PC-9 (cell line): Measurements from ENCODE around the gene ZNF888.
"Not testable (repeated sequence)": the region's sequence is repeated elsewhere in the genome, so short reads cannot be mapped to it uniquely, and the experiment has no call there.

Experiments
- EZH2 ChIP-seq: fragments of 200-600 bp; sonication (generic); IDR thresholded peaks from 2 replicates; pipeline ENCODE4 v1.8.0; 2017; ENCODE audit warnings: antibody characterized with exemption, low read depth
- TF ChIP-seq, protein P1 (sequence below): fragments of 200-600 bp; sonication (generic); conservative IDR thresholded peaks from 2 replicates; pipeline ENCODE4 v1.6.1; 2017; ENCODE audit warnings: mixed run types, antibody characterized with exemption, mild to moderate bottlenecking, moderate library complexity

DNA sequence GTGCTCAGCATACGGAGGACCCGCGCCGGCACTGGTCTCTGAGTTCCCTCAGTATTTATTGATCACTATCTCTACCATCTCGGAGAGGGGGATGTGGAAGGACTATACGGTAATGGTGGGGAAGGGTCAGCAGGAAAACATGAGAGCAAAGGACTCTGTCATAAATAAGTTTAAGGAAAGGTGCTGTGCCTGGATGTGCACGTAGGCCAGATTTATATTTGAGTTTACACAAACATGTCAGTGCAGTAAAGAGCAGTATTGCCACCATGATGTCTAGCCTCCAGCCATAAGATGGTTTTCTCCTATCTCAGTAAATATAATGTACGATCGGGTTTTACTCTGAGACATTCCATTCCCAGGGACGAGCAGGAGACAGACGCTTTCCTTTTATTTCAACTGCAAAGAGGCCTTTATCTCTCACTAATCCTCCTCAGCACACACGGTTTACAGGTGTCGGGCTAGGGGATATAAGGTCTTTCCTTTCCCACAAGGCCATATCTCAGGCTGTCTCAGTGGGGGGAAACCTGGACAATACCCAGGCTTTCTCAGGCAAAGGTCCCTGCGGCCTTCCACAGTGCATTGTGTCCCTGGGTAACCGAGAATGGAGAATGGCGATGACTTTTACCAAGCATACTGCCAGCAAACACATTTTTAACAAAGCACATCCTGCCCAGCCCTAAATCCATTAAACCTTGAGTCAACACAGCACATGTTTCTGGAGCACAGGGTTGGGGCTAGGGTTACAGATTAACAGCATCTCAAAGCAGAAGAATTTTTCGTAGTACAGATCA is 21.7 kb upstream of the ZNF888 start:
- TF ChIP-seq, protein P1, sequence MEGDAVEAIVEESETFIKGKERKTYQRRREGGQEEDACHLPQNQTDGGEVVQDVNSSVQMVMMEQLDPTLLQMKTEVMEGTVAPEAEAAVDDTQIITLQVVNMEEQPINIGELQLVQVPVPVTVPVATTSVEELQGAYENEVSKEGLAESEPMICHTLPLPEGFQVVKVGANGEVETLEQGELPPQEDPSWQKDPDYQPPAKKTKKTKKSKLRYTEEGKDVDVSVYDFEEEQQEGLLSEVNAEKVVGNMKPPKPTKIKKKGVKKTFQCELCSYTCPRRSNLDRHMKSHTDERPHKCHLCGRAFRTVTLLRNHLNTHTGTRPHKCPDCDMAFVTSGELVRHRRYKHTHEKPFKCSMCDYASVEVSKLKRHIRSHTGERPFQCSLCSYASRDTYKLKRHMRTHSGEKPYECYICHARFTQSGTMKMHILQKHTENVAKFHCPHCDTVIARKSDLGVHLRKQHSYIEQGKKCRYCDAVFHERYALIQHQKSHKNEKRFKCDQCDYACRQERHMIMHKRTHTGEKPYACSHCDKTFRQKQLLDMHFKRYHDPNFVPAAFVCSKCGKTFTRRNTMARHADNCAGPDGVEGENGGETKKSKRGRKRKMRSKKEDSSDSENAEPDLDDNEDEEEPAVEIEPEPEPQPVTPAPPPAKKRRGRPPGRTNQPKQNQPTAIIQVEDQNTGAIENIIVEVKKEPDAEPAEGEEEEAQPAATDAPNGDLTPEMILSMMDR = not testable (repeated sequence)
- TF ChIP-seq EZH2 = not testable (repeated sequence)
